ENCODE measurements around the gene PLCB2.

- TF ChIP-seq EZH2 (IDR thresholded peaks at IDR 0.05) (no peak), POLR2AphosphoS5 (IDR thresholded peaks at IDR 0.05; ENCODE audit: borderline replicate concordance, low read depth, low read length) (peak; percentile 28; the same call in 1 of the 2 replicates), FOXP2 (optimal IDR thresholded peaks at IDR 0.05; ENCODE audit: control extremely low read depth, extremely low read length, insufficient read depth) (no peak)
Measured at GRCh38 chr15:40330368-40330836, 22.7 kb upstream of the PLCB2 start.
